ENCODE results near the gene PTPN14. TPM values are rescaled to one million over a fixed set of nuclear protein-coding genes. Genes with fewer than 3 reads are reported as not detected.

PTPN14 gene
- total RNA-seq, 1 donor from 2014 or later, result 43.7 TPM

DNA sequence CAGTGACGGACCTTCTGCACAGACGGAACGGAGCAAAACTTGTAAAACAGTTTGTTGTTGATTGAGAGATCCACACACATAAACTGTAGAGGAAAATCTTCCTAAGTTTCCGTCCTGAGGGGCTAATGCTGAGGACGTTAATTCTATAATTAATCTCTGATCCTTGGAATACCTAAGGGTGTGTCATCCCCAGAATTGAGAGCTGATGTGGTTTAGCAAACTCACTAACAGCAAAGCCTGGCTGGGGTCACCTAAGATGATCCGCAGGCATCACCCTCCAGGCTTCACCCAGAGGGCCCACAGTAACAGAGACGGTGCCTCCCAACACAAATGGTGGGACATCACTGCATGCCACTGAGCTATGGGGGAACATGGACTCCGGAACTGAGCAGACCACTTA is 172.9 kb downstream of the PTPN14 start:
- ATAC-seq, result no peak
- intact Hi-C loops (cut with DNase I), result no loop called here
- DNase-seq, result no peak

DNA sequence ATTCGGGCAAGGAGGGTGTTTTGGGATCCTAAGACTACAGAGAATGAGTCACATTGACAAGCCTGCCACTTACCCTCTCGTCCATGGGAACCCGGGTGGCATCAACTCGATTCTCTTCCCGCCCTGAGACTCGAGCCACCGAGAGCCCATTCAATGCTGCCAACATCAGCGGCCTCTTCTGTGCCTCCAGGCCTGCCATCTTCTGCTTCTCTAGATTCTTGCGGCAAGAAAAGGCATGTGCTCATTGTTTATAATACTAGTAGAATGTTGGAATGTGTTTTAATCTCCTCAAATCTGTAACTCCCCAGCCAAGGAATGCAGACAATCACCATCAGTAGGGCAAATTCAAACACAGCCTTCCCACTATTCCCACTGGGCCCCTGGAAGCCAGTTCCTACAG is 173.5 kb downstream of the PTPN14 start:
- no peaks in the 10 kb centered on the region for H3K9me3 ChIP-seq
- TF ChIP-seq, protein P1, sequence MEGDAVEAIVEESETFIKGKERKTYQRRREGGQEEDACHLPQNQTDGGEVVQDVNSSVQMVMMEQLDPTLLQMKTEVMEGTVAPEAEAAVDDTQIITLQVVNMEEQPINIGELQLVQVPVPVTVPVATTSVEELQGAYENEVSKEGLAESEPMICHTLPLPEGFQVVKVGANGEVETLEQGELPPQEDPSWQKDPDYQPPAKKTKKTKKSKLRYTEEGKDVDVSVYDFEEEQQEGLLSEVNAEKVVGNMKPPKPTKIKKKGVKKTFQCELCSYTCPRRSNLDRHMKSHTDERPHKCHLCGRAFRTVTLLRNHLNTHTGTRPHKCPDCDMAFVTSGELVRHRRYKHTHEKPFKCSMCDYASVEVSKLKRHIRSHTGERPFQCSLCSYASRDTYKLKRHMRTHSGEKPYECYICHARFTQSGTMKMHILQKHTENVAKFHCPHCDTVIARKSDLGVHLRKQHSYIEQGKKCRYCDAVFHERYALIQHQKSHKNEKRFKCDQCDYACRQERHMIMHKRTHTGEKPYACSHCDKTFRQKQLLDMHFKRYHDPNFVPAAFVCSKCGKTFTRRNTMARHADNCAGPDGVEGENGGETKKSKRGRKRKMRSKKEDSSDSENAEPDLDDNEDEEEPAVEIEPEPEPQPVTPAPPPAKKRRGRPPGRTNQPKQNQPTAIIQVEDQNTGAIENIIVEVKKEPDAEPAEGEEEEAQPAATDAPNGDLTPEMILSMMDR (IDR thresholded peaks at IDR 0.05), result no peak
- no peak overlapping the region for H3K4me3 ChIP-seq
- H3K36me3 ChIP-seq, result peaks cover 10% of the 10 kb centered on the region
- no peak overlapping the region for H3K27ac ChIP-seq
- H3K27me3 ChIP-seq, result no peaks in the 10 kb centered on the region
- H3K4me1 ChIP-seq, result no peaks in the 10 kb centered on the region
- ATAC-seq (no peak), DNase-seq (no peak)
- intact Hi-C loops (cut with DNase I), result no loop called here

More for the DNA sequence above, 172.9 kb downstream of the PTPN14 start:
- Histone ChIP-seq H3K9me3 (no peaks in the 10 kb centered on the region), H3K4me3 (no peak overlapping the region), H3K27me3 (no peaks in the 10 kb centered on the region), H3K27ac (no peak overlapping the region), H3K36me3 (peaks cover 16% of the 10 kb centered on the region), H3K4me1 (no peaks in the 10 kb centered on the region)
- TF ChIP-seq, protein P1 (IDR thresholded peaks at IDR 0.05), result no peak

DNA sequence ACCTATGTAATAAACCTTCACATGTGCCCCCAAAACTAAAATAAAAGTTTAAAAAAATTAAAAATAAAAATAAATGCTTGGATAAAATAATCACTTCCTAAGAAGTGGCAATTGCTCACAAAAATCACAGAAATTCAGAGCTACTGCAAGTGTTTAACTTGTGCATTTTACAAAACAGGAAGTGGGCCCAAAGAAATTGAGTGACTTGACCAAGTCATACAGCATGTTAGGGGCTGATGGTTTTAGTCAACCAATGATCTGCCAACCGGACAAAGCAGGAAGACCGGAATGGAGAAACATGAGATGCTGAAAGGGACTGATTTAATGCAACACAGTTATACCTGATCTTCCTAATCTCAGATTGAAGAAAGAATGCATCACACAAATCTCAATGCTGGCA is 173.9 kb downstream of the PTPN14 start:
- DNase-seq (no peak), ATAC-seq (no peak)
- Histone ChIP-seq H3K27me3 (no peaks in the 10 kb centered on the region), H3K27ac (no peak overlapping the region), H3K36me3 (peaks cover 7% of the 10 kb centered on the region), H3K4me3 (no peak overlapping the region), H3K9me3 (no peaks in the 10 kb centered on the region), H3K4me1 (no peaks in the 10 kb centered on the region)
- TF ChIP-seq, protein P1 (IDR thresholded peaks at IDR 0.05), result no peak
- intact Hi-C loops (cut with DNase I), result no loop called here

DNA sequence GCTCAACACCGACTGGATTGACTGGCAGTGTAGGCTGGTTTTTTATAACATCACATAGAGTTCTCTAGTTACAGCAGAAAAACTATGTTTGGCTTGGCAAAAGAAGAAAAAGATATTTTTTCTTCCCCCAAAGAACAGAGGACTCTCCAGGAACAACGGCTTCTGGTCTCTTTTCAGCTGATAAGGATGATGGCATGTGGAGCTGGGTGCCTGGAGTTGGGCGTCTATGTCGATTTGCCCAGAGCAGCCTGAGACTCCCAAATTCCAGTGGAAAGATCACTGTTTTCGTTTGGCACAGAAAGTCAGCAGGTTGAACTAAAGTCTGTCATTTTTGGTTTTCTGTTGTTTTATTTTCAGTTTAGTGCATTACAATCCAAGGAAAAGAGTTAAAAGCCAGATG is 179.3 kb downstream of the PTPN14 start:
- no peak overlapping the region for H3K4me3 ChIP-seq
- no peaks in the 10 kb centered on the region for H3K27me3 ChIP-seq
- peaks cover 13% of the 10 kb centered on the region for H3K36me3 ChIP-seq
- no peak for DNase-seq
- H3K4me1 ChIP-seq, result no peaks in the 10 kb centered on the region
- no peak overlapping the region for H3K27ac ChIP-seq
- no peaks in the 10 kb centered on the region for H3K9me3 ChIP-seq
- no peak for ATAC-seq
- intact Hi-C loops (cut with DNase I), result no loop called here
- TF ChIP-seq, protein P1 (IDR thresholded peaks at IDR 0.05), result no peak

DNA sequence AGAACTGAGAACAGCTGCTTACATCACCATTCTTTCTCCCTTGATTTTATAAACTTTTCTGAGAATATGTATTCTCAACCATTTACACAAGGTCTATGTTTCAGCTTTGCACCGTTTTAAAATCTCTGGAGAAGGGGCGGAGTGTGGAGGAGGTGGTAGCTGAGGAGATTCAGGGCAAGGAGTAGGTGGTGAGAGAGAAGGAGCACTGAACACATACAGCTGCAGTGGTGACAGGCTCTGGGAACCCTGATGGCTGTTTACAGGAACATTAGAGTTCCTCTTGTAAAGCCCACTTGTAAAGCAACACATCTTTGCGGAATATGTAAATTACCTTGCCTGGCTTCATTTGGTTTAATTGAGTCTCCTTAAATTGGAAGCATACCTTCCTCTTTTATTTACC is 180.8 kb downstream of the PTPN14 start:
- ATAC-seq, result no peak
- Histone ChIP-seq H3K4me1 (no peaks in the 10 kb centered on the region), H3K9me3 (no peaks in the 10 kb centered on the region), H3K36me3 (peaks cover 13% of the 10 kb centered on the region), H3K27me3 (no peaks in the 10 kb centered on the region), H3K27ac (no peak overlapping the region), H3K4me3 (no peak overlapping the region)
- DNase-seq, result no peak
- TF ChIP-seq, protein P1 (IDR thresholded peaks at IDR 0.05), result no peak
- intact Hi-C loops (cut with DNase I), result no loop called here

DNA sequence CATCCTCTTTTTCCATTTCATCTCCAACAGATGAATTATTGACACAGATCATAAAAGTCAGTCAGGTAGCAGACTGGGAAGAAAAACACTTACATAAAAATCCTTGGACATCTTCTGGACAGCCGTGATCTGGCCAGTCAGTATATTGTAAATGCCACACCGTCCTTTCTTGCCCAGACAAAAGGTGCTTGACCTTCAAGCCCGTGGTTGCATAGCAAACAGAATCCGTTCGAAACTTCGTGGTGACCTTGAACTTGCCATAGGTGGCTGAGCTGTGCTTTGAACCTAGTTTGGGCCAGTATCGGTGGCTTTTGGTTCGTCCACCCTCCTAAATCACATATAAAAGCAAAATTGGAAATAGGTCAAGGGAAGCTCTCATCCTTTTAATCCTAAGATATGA is 182.0 kb downstream of the PTPN14 start:
- no peaks in the 10 kb centered on the region for H3K9me3 ChIP-seq
- intact Hi-C loops (cut with DNase I), result no loop called here
- H3K36me3 ChIP-seq, result peaks cover 13% of the 10 kb centered on the region
- H3K27ac ChIP-seq, result no peak overlapping the region
- TF ChIP-seq, protein P1 (IDR thresholded peaks at IDR 0.05), result no peak
- no peak for DNase-seq
- no peak for ATAC-seq
- no peaks in the 10 kb centered on the region for H3K27me3 ChIP-seq
- H3K4me1 ChIP-seq, result no peaks in the 10 kb centered on the region
- H3K4me3 ChIP-seq, result no peak overlapping the region

All from upper lobe of right lung (tissue), 1 donor.